Panc1 (cell line): ENCODE data around the gene CDKN1C. TPM values are rescaled to one million over a fixed set of nuclear protein-coding genes. Genes with fewer than 3 reads are reported as not detected.

Experiments used
- ATAC-seq: fragments of 200-7000 bp; cut with Tn5 transposase; 2 replicates; pipeline ENCODE4 v1.9.1; 2020; ENCODE audit warnings: mild to moderate bottlenecking, moderate library complexity
- BruUV-seq: library from RNA; stranded (reverse); fragments of 400-500 nt; replicated peaks from 2 replicates; lab custom pipeline; 2021; lab: Mats Ljungman, UMichigan
- CTCF ChIA-PET: fragments of 300-600 bp; sonication (Branson Sonifier 250); formaldehyde crosslinking; loops from one replicate; lab custom pipeline; 2022; ENCODE audit warnings: antibody characterized with exemption; lab: Charles Lee
- POLR2A ChIA-PET: fragments of 300-600 bp; sonication (Branson Sonifier 250); formaldehyde crosslinking; loops from one replicate; lab custom pipeline; 2022; ENCODE audit warnings: antibody characterized with exemption; lab: Charles Lee
- DNase-seq: peaks from one replicate; pipeline ENCODE4 v3.0.0-alpha.2; 2010; ENCODE audit warnings: low read depth, low spot score
- H3K27ac ChIP-seq: 2 replicates; pipeline ENCODE4 v1.5.1; 2011; ENCODE audit warnings: mild to moderate bottlenecking, low read length, inconsistent platforms
- H3K27me3 ChIP-seq: fragments of 200-500 bp; sonication (Bioruptor generic); 2 replicates; pipeline ENCODE4 v1.6.0; 2014; ENCODE audit warnings: low read length, inconsistent platforms; ENCODE audit not compliant: control insufficient read depth, insufficient read depth
- H3K36me3 ChIP-seq: fragments of 200-500 bp; sonication (Bioruptor generic); 2 replicates; pipeline ENCODE4 v1.5.1; 2014; ENCODE audit warnings: inconsistent platforms, mild to moderate bottlenecking, low read length, moderate library complexity; ENCODE audit not compliant: control insufficient read depth, insufficient read depth
- H3K4me1 ChIP-seq: 2 replicates; pipeline ENCODE4 v1.5.1; 2011; ENCODE audit warnings: inconsistent platforms, mild to moderate bottlenecking, low read length, moderate library complexity; ENCODE audit not compliant: control insufficient read depth, insufficient read depth
- H3K4me3 ChIP-seq, 2 experiments: 2 replicates each; pipeline ENCODE4 v1.5.1; 2011 to 2012; ENCODE audit warnings: low read depth in 2 of 2, low read length in 2 of 2, mild to moderate bottlenecking in 2 of 2, inconsistent platforms in 1 of 2, moderate library complexity in 1 of 2
- H3K9me3 ChIP-seq: fragments of 200-500 bp; sonication (Bioruptor generic); 2 replicates; pipeline ENCODE4 v1.5.1; 2014; ENCODE audit warnings: low read depth, mild to moderate bottlenecking, inconsistent platforms, low read length, moderate library complexity; ENCODE audit not compliant: control insufficient read depth, insufficient read depth
- POLR2AphosphoS5 ChIP-seq: IDR thresholded peaks from 2 replicates; pipeline ENCODE4 v1.6.1; 2012; ENCODE audit warnings: mild to moderate bottlenecking, low read depth, low read length, moderate library complexity
- SIN3A ChIP-seq: IDR thresholded peaks from 2 replicates; pipeline ENCODE4 v1.6.1; 2012; ENCODE audit warnings: low read depth, mild to moderate bottlenecking, low read length, moderate library complexity, borderline replicate concordance; ENCODE audit not compliant: insufficient read depth
- TCF7L2 ChIP-seq: IDR thresholded peaks from 2 replicates; pipeline ENCODE4 v1.6.1; 2011; ENCODE audit warnings: mild to moderate bottlenecking, low read depth, low read length, inconsistent platforms
- in situ Hi-C: cut with HindIII; loops from 2 replicates; pipeline ENCODE4 v1.10.0; 2016; ENCODE audit warnings: low sequenced_read_pairs, low pct_unique_long_range_greater_than_20kb
- intact Hi-C: fragments of 100-400 bp; cut with micrococcal nuclease; formaldehyde crosslinking; loops from one replicate; pipeline ENCODE4 v1.10.0; 2022; ENCODE audit not compliant: unreplicated experiment
- total RNA-seq: library from RNA; stranded (reverse); gene quantifications from one replicate; pipeline ENCODE4 v1.2.1, GENCODE V29; 2021; ENCODE audit not compliant: unreplicated experiment
- TF ChIP-seq, protein P1 (sequence below): fragments of 450-650 bp; IDR thresholded peaks from 2 replicates; pipeline ENCODE4 v1.5.1; 2017; ENCODE audit warnings: mild to moderate bottlenecking
- TF ChIP-seq, protein P2 (sequence below), 2 experiments: IDR thresholded peaks; 2 replicates each; pipeline ENCODE4 v1.6.1; 2011 to 2012; ENCODE audit warnings: low read depth in 2 of 2, control low read depth in 1 of 2, low read length in 1 of 2, mild to moderate bottlenecking in 1 of 2, moderate library complexity in 1 of 2; ENCODE audit not compliant: insufficient read depth in 1 of 2

CDKN1C gene
- total RNA-seq, 1 experiment from 2014 or later, result 4.6 TPM

DNA sequence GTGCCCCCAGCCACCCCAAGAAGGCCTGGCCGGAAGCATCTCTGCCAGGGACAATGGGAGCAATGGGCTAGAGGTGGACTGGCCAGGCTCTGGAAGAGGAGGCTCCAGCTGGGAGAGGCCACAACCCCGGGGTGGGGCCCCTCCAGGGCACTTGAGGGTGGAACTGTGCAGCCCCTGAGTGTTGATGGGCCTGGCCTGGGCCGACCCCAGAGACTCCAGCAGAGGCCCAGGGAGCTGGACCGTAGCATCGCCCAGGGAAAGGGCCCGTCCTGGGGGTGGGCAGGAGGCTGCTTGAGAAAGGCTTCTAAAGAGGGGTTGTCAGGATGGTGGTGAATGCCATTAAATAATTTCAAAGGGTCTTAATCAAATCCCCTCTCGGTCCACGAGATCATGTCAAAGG, 30.4 kb downstream of the CDKN1C start:
- in situ Hi-C loops (no loop called here), intact Hi-C loops (no loop called here)
- Histone ChIP-seq H3K27me3 (no peaks in the 10 kb centered on the region), H3K36me3 (no peaks in the 10 kb centered on the region), H3K27ac (no peak overlapping the region), H3K9me3 (no peaks in the 10 kb centered on the region), H3K4me3 (no peak overlapping the region), H3K4me1 (no peaks in the 10 kb centered on the region; the same call in 1 of the 2 replicates)
- BruUV-seq, result no TSS peak
- CTCF ChIA-PET, result no interaction called here
- TF ChIP-seq, protein P1, sequence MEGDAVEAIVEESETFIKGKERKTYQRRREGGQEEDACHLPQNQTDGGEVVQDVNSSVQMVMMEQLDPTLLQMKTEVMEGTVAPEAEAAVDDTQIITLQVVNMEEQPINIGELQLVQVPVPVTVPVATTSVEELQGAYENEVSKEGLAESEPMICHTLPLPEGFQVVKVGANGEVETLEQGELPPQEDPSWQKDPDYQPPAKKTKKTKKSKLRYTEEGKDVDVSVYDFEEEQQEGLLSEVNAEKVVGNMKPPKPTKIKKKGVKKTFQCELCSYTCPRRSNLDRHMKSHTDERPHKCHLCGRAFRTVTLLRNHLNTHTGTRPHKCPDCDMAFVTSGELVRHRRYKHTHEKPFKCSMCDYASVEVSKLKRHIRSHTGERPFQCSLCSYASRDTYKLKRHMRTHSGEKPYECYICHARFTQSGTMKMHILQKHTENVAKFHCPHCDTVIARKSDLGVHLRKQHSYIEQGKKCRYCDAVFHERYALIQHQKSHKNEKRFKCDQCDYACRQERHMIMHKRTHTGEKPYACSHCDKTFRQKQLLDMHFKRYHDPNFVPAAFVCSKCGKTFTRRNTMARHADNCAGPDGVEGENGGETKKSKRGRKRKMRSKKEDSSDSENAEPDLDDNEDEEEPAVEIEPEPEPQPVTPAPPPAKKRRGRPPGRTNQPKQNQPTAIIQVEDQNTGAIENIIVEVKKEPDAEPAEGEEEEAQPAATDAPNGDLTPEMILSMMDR, result no peak
- TF ChIP-seq SIN3A (no peak), TCF7L2 (no peak), POLR2AphosphoS5 (no peak)
- TF ChIP-seq, protein P2, sequence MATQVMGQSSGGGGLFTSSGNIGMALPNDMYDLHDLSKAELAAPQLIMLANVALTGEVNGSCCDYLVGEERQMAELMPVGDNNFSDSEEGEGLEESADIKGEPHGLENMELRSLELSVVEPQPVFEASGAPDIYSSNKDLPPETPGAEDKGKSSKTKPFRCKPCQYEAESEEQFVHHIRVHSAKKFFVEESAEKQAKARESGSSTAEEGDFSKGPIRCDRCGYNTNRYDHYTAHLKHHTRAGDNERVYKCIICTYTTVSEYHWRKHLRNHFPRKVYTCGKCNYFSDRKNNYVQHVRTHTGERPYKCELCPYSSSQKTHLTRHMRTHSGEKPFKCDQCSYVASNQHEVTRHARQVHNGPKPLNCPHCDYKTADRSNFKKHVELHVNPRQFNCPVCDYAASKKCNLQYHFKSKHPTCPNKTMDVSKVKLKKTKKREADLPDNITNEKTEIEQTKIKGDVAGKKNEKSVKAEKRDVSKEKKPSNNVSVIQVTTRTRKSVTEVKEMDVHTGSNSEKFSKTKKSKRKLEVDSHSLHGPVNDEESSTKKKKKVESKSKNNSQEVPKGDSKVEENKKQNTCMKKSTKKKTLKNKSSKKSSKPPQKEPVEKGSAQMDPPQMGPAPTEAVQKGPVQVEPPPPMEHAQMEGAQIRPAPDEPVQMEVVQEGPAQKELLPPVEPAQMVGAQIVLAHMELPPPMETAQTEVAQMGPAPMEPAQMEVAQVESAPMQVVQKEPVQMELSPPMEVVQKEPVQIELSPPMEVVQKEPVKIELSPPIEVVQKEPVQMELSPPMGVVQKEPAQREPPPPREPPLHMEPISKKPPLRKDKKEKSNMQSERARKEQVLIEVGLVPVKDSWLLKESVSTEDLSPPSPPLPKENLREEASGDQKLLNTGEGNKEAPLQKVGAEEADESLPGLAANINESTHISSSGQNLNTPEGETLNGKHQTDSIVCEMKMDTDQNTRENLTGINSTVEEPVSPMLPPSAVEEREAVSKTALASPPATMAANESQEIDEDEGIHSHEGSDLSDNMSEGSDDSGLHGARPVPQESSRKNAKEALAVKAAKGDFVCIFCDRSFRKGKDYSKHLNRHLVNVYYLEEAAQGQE (IDR thresholded peaks at IDR 0.05; ENCODE audit: insufficient read depth in 1 of 2, low read depth in 2 of 2, low read length in 1 of 2), result no peak
- ATAC-seq (no peak), DNase-seq (no peak)
- POLR2A ChIA-PET, result no interaction called here

DNA sequence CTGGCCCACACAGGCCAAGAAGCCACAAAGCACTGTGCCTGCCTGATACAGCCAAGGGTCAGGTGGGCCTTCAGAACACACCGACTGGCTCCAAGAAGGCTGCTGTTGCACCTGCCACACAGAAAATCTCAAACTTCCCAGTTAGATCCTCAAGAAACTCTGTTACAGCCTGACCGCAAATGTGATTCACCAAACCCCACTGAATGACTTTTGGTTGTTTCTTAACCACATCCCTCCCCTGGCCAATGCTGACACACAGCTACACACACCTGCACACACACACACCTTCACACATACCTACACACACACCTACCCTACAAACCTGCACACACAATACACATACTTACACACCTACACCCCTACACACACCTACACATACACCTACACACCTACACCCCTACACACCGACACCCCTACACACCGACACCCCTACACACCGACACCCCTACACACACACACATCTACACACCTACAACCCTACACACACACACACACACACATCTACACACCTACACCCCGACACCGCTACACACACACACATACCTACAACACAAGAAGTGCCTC, 31.5 kb downstream of the CDKN1C start:
- Histone ChIP-seq H3K27ac (no peak overlapping the region), H3K36me3 (no peaks in the 10 kb centered on the region), H3K4me3 (no peak overlapping the region), H3K4me1 (no peaks in the 10 kb centered on the region), H3K27me3 (no peaks in the 10 kb centered on the region), H3K9me3 (no peaks in the 10 kb centered on the region)
- in situ Hi-C loops, result no loop called here
- TF ChIP-seq, protein P2 (IDR thresholded peaks at IDR 0.05; ENCODE audit: insufficient read depth in 1 of 2, low read depth in 2 of 2, low read length in 1 of 2), result no peak
- TF ChIP-seq TCF7L2 (no peak), SIN3A (no peak), POLR2AphosphoS5 (no peak)
- TF ChIP-seq, protein P1, result no peak
- BruUV-seq, result no TSS peak
- POLR2A ChIA-PET, result interaction anchor here (0.7 kb wide), 1 partner anchor 12 kb away, joined by 4 read pairs; no protein-coding TSS in a partner anchor
- no peak for DNase-seq
- CTCF ChIA-PET, result no interaction called here
- no peak for ATAC-seq
- intact Hi-C loops, result no loop called here
